Spleen (tissue), 7 donors: Measurements from ENCODE around the gene EPHA6.

ENCODE experiments used
- POLR2A ChIP-seq, 3 donors: fragments of 450-650 bp; IDR thresholded peaks; one replicate each; pipeline ENCODE4 v1.5.1; 2017; ENCODE audit warnings: antibody characterized with exemption in 3 of 3, mild to moderate bottlenecking in 1 of 3
- POLR2AphosphoS5 ChIP-seq, 3 donors: sonication (generic); formaldehyde crosslinking; IDR thresholded peaks; one replicate each; pipeline ENCODE4 v1.5.1; 2017; ENCODE audit warnings: antibody characterized with exemption in 3 of 3
- TF ChIP-seq, protein P1 (sequence below), 11 experiments: fragments of 200-600 bp in 7 of 11; fragments of 450-650 bp in 4 of 11; sonication (generic) in 4 of 11; IDR thresholded peaks in 8 of 11; conservative IDR thresholded peaks in 3 of 11; 1 replicate in 7 of 11; 2 replicates in 4 of 11; pipeline versions ENCODE4 v1.4.0 to v1.8.0; 2016 to 2021; ENCODE audit warnings: antibody characterized with exemption in 11 of 11, inconsistent platforms in 4 of 11, mild to moderate bottlenecking in 1 of 11
- donor health status: DM: no; HTN: no; CAD: no; lungs with moderate emphysema.
- donor health status: DM: no; HTN: no; CAD: no.
- donor health status: DM: no; HTN: no; CAD: no.

DNA sequence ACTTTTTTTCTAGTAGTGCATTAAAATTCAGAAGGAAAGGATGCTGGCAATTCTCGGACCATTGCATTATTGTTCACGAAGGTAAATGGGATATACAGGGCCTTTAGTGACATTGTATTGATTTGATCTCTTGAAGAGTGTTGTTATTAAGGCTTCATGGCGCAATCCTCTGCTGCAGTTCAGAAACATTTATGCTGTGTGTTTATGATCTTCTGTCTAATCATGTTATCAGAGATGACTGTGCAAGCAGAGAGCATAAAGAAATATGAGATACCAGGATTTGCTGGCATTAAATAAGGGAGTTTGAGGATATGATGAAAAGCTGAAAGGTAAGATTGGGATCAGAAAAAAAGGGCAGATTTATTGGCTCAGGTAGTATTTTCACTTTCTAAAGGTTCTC, 180.6 kb downstream of the EPHA6 start:
- TF ChIP-seq, protein P1, sequence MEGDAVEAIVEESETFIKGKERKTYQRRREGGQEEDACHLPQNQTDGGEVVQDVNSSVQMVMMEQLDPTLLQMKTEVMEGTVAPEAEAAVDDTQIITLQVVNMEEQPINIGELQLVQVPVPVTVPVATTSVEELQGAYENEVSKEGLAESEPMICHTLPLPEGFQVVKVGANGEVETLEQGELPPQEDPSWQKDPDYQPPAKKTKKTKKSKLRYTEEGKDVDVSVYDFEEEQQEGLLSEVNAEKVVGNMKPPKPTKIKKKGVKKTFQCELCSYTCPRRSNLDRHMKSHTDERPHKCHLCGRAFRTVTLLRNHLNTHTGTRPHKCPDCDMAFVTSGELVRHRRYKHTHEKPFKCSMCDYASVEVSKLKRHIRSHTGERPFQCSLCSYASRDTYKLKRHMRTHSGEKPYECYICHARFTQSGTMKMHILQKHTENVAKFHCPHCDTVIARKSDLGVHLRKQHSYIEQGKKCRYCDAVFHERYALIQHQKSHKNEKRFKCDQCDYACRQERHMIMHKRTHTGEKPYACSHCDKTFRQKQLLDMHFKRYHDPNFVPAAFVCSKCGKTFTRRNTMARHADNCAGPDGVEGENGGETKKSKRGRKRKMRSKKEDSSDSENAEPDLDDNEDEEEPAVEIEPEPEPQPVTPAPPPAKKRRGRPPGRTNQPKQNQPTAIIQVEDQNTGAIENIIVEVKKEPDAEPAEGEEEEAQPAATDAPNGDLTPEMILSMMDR (IDR thresholded peaks at IDR 0.05 in 8 of 11, conservative IDR thresholded peaks at IDR 0.05 in 3 of 11): no peak
- TF ChIP-seq POLR2AphosphoS5 (IDR thresholded peaks at IDR 0.05) (no peak), POLR2A (IDR thresholded peaks at IDR 0.05) (no peak)
